HG02571 (cell line): ENCODE data around the gene IL34.
"Not testable (repeated sequence)": the region's sequence is repeated elsewhere in the genome, so short reads cannot be mapped to it uniquely, and the experiment has no call there.

Experiments
- ATAC-seq: cut with Tn5 transposase; IDR thresholded peaks from one replicate; pipeline ENCODE4 v1.9.1; 2021; ENCODE audit warnings: mild to moderate bottlenecking, moderate library complexity; ENCODE audit not compliant: unreplicated experiment

Gene IL34

GRCh38 chr16:70630960-70631745 lies 15.2 kb upstream of the IL34 start:
- ATAC-seq = no peak

GRCh38 chr16:70632273-70632672 lies 14.1 kb upstream of the IL34 start:
- ATAC-seq = no peak

- not testable (repeated sequence) for ATAC-seq
Observed at GRCh38 chr16:70633617-70634016, 12.7 kb upstream of the IL34 start.

GRCh38 chr16:70634861-70635260 lies 11.5 kb upstream of the IL34 start:
- no peak for ATAC-seq

GRCh38 chr16:70635336-70636016 lies 10.9 kb upstream of the IL34 start:
- no peak for ATAC-seq

- no peak for ATAC-seq
Observed at GRCh38 chr16:70638814-70639792, 7.3 kb upstream of the IL34 start.

DNA sequence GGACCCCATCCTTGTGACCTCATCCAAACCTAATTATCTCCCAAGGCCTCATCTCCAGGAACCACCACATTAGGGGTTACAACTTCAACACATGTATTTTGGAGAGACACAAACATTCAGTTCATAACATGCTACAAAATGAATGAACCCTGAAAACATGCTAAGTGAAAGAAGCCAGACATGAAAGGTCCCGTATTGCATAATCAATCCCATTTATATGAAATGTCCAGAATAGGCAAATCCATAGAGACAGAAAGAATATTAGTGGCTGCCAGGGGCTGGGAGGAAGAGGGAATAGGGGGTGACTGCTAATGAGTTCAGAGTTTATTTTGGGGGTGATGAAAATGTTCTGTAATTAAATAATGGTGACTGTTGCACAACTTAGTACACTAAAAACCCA lies 3.7 kb upstream of the IL34 start:
- ATAC-seq = no peak

GRCh38 chr16:70643264-70643663 lies 3.1 kb upstream of the IL34 start:
- not testable (repeated sequence) for ATAC-seq

GRCh38 chr16:70644763-70645597 lies 1.4 kb upstream of the IL34 start:
- no peak for ATAC-seq

DNA sequence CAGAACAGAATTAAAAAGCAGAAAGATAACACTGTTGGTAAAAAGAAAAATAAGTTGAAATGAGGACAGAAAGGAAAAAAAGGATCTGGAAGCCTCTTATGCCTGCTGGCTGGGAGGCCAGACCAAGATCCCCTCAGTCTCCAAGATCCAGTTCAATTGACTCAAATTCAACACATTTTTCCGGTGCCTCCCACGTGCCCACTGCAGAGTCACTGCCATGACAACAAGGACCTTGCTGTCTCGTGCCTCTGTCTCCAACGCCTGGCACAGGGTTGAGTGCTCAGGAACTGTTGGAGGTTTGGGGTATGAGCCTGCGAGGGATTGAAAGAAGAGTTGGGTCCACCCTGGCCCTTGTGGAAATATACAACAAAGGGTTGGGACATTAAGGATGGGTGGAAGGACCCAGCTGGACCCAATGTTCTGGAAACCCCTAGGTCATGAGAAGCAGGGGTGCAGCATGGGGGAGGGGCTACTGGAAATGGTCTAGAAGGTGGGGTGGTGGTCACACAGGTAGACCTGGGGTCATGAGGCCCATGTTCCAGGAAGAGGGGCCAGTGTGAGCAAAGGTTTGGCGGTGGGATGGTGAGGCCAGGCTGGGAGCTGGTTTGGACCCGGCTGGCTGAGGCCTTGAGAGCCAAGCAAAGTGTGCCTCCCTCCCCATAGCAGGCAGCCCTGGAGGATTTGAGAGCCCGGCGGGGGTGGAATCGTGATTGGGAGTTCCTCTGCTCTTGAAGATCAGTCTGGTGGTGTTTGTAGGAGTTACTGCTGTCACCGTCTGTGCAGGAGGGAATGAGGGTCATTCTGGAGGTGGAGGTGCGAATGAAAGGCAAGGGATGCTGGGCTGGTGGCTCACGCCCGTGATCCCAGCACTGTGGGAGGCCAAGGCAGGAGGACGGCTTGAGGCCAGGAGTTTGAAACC lies 1.3 kb downstream of the IL34 start:
- no peak for ATAC-seq

DNA sequence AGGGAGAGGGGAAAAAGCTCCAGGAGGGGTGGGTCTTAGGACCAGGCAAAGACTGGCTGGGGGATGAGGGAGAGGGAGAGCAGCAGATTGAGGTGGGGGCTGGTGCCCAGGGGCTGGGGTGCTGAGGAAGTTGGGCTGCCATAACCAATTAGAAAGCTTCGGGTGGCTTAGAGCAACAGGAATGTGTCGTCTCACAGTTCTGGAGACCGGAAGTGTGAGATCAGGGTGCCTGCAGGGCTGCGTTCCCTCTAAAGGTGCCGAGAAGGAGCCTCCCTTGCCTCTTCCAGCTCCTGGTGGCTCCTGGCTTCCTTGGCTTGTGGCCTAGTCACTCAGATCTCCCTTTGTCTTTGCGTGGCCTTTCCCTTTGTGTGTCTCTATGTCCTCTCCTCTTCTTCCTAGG lies 2.2 kb downstream of the IL34 start:
- ATAC-seq = no peak

- ATAC-seq = no peak
Observed at GRCh38 chr16:70649300-70649699, 2.9 kb downstream of the IL34 start.

DNA sequence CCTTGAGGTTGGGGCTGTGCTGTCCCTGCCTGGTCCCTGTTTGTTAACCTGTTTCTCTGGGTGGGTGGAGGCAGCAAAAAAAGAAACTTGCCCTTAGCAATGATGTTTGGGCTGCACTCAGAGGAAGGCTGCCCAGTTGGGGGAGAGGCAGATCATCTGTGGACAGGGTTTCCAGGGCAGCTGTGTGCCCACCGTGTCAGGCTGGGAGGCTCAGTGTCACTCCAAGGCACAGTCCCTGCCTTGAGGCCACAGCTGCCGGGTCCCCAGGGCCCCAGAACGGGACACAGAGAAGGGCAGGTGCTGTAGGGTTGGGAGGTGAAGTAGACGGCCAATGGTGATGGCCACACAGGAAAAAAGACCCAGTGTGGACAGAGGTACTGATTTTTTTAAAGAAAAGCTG lies 3.9 kb downstream of the IL34 start:
- no peak for ATAC-seq

- ATAC-seq = no peak
Observed at GRCh38 chr16:70651524-70651923, 5.2 kb downstream of the IL34 start.

DNA sequence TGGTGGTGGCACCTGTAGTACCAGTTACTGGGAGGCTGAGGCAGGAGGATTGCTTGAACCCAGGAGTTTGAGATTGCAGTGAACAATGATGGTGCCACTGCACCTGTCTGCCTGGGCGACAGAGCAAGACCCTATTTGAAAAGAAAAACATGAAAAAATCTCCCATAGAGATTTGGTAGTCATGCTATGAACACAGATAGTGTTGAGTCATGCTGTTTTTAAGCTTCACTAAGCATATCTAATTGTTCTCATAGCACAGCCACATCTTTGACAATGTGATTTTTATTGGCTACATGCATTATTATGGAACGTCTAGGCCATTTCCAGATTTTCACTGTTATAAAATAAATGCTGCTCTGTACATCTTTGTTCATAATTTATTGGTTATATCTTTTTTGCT lies 6.0 kb downstream of the IL34 start:
- ATAC-seq = no peak

DNA sequence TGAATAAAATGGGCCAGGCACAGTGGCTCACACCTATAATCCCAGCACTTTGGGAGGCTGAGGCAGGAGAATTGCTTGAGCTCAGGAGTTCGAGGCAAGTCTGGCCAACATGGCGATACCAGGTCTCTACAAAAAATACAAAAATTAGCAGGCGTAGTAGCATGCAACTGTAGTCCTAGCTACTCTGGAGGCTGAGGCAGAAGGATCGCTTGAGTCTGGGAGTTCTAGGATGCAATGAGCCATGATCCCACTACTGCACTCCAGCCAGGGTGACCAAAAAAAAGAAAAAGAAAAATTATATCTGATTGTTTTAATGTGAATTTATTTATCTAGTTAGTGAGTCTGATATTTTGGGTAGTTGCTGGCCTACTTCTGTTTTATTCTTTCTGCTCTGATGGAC lies 7.0 kb downstream of the IL34 start:
- no peak for ATAC-seq

- no peak for ATAC-seq
Observed at GRCh38 chr16:70653809-70654771, 7.7 kb downstream of the IL34 start.

- no peak for ATAC-seq
Observed at GRCh38 chr16:70656065-70656711, 9.8 kb downstream of the IL34 start.
